Measurements from ENCODE around the gene RASGEF1C.

Gene RASGEF1C

GRCh38 chr5:180176191-180176590 lies 32.8 kb downstream of the RASGEF1C start:
- no peak overlapping the region for H3K4me3 ChIP-seq (replicated peaks; ENCODE audit: insufficient read depth, low read length)
- TF ChIP-seq POLR2AphosphoS5 (IDR thresholded peaks at IDR 0.05; ENCODE audit: low read depth), result no peak
- TF ChIP-seq GABPA (IDR thresholded peaks at IDR 0.05; ENCODE audit: low read depth), result no peak
- no peak for TF ChIP-seq SPI1 (IDR thresholded peaks at IDR 0.05; ENCODE audit: borderline replicate concordance, low read depth)
- TF ChIP-seq CTCF (IDR thresholded peaks at IDR 0.05; ENCODE audit: insufficient read depth, low read length), result no peak
- TF ChIP-seq REST (IDR thresholded peaks at IDR 0.05; ENCODE audit: insufficient replicate concordance, low read depth), result no peak
- no peak for DNase-seq (ENCODE audit: low read depth in 1 of 2, low spot score in 1 of 2)

GRCh38 chr5:180175015-180175431 lies 34.0 kb downstream of the RASGEF1C start:
- no peak overlapping the region for H3K4me3 ChIP-seq (replicated peaks; ENCODE audit: insufficient read depth, low read length)
- TF ChIP-seq POLR2AphosphoS5 (IDR thresholded peaks at IDR 0.05; ENCODE audit: low read depth), result no peak
- no peak for TF ChIP-seq SPI1 (IDR thresholded peaks at IDR 0.05; ENCODE audit: borderline replicate concordance, low read depth)
- no peak for TF ChIP-seq CTCF (IDR thresholded peaks at IDR 0.05; ENCODE audit: insufficient read depth, low read length)
- TF ChIP-seq GABPA (IDR thresholded peaks at IDR 0.05; ENCODE audit: low read depth), result no peak
- TF ChIP-seq REST (IDR thresholded peaks at IDR 0.05; ENCODE audit: insufficient replicate concordance, low read depth), result no peak
- no peak overlapping the region for H3K27ac ChIP-seq (replicated peaks)
- H3K27me3 ChIP-seq (ENCODE audit: insufficient read depth, poor library complexity, severe bottlenecking), result no peaks in the 10 kb centered on the region
- DNase-seq (ENCODE audit: low read depth in 1 of 2, low spot score in 1 of 2), result no peak

More at GRCh38 chr5:180176191-180176590, 32.8 kb downstream of the RASGEF1C start:
- H3K27ac ChIP-seq (replicated peaks), result no peak overlapping the region
- no peaks in the 10 kb centered on the region for H3K27me3 ChIP-seq (ENCODE audit: insufficient read depth, poor library complexity, severe bottlenecking)

- H3K27me3 ChIP-seq (ENCODE audit: insufficient read depth, poor library complexity, severe bottlenecking), result no peaks in the 10 kb centered on the region
- no peak overlapping the region for H3K27ac ChIP-seq (replicated peaks)
- DNase-seq (ENCODE audit: low read depth in 1 of 2, low spot score in 1 of 2), result no peak
- H3K4me3 ChIP-seq (replicated peaks; ENCODE audit: insufficient read depth, low read length), result no peak overlapping the region
- no peak for TF ChIP-seq CTCF (IDR thresholded peaks at IDR 0.05; ENCODE audit: insufficient read depth, low read length)
- no peak for TF ChIP-seq REST (IDR thresholded peaks at IDR 0.05; ENCODE audit: insufficient replicate concordance, low read depth)
- no peak for TF ChIP-seq SPI1 (IDR thresholded peaks at IDR 0.05; ENCODE audit: borderline replicate concordance, low read depth)
These were observed 34.4 kb downstream of the RASGEF1C start for GRCh38 chr5:180174587-180174972.

Data from HL-60 (cell line).